ENCODE data around the gene ACSS1.

DNA sequence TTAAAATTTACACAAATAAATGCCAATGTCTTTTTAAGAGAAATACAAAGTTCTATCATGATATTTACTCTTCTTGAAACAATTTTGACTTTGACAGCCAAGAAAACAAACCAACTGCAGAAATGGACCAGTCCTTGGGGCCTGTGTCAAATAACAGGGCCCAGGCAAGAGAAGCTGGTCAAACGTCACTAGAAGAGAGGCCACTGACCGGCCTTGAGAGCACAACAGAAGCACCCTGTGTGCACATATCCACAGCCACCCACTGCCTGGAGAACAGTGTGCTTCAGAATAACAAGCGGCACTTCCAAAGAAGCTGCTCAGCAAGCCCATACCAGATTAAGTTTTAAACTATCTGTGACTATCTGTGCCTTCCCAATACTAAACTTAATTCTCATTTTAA is 80.1 kb downstream of the ACSS1 start:
- no peak for TF ChIP-seq POLR2AphosphoS5 (IDR thresholded peaks at IDR 0.05)
- TF ChIP-seq CTCF (IDR thresholded peaks at IDR 0.05), result no peak
- TF ChIP-seq POLR2A (IDR thresholded peaks at IDR 0.05), result no peak

All from stomach (tissue), 4 donors.